MG63 (cell line): ENCODE data around the gene B3GLCT. TPM values are rescaled to one million over a fixed set of nuclear protein-coding genes. Genes with fewer than 3 reads are reported as not detected.
A peak's percentile ranks its signal among the peaks of the same experiment; 100 is the strongest.

ENCODE experiments used
- DNase-seq: peaks from one replicate; pipeline ENCODE4 v3.0.0-alpha.2; 2020
- H3K27me3 ChIP-seq: fragments of 250-450 bp; sonication (Bioruptor Pico); 2 replicates; pipeline ENCODE4 v1.5.1; 2020; ENCODE audit warnings: mild to moderate bottlenecking, moderate library complexity
- H3K36me3 ChIP-seq: fragments of 250-450 bp; sonication (Bioruptor Pico); 2 replicates; pipeline ENCODE4 v1.5.1; 2020; ENCODE audit warnings: mild to moderate bottlenecking, moderate library complexity
- H3K4me3 ChIP-seq: fragments of 250-450 bp; sonication (Bioruptor Pico); 2 replicates; pipeline ENCODE4 v1.5.1; 2020; ENCODE audit warnings: mild to moderate bottlenecking, moderate library complexity
- H3K9me3 ChIP-seq: fragments of 250-450 bp; sonication (Bioruptor Pico); 2 replicates; pipeline ENCODE4 v1.5.1; 2020; ENCODE audit warnings: mild to moderate bottlenecking, moderate library complexity
- total RNA-seq: library from RNA; depleted of rRNA; stranded (reverse); fragments of >200 nt; shearing (Covaris generic); gene quantifications from 2 replicates; pipeline ENCODE4 v1.2.3, GENCODE V29; 2014; ENCODE audit warnings: low replicate concordance; rRNA removed

Gene B3GLCT
- total RNA-seq: 12.5 and 23.3 TPM in 2 replicates

DNA sequence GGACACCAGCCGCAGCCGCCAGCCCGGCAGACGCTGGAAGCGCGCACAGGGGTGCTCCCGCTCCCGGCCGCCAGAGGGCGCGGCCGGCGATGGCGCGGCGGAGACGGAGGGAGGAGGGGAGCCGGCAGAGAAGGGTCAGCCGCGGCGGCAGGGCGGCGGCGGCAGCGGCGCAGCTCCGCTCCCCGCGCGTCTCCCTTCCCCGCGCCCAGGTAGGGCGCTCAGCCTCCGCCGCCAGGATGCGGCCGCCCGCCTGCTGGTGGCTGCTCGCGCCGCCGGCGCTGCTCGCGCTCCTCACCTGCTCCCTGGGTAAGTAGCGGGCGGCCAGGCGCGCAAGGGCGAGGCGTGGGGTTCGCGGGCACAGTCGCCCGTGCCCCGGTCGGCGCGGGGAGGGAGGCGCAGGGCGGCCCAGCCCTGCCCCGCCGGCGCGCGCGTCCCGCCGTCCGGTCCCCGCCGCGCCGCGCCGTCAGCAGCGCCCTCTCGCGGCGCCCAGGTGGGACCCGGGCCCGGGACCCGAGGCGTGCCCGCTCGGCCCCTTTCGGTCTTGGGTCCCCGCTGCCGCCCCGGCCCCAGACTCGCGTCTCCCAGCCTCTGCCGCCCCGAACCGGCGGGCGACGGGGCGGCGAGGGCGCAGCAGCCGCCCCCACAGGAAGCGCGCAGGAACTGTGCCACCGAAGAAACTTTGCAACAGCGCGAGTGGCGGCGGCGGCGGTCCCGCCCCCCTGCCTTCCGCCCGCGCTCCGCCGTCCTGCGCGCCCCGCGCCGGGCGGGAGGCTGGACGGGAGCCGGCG, at the start of gene B3GLCT:
TSS of gene B3GLCT (plus strand) at position 127 of the 788 bp plus-strand sequence. CDS start at position 237, 110 bp downstream.
- Histone ChIP-seq H3K27me3 (no peaks in the 10 kb centered on the region), H3K36me3 (no peaks in the 10 kb centered on the region), H3K4me3 (peak within 1 kb of the TSS; percentile 64), H3K9me3 (no peaks in the 10 kb centered on the region)
- DNase-seq: peak; percentile 70

DNA sequence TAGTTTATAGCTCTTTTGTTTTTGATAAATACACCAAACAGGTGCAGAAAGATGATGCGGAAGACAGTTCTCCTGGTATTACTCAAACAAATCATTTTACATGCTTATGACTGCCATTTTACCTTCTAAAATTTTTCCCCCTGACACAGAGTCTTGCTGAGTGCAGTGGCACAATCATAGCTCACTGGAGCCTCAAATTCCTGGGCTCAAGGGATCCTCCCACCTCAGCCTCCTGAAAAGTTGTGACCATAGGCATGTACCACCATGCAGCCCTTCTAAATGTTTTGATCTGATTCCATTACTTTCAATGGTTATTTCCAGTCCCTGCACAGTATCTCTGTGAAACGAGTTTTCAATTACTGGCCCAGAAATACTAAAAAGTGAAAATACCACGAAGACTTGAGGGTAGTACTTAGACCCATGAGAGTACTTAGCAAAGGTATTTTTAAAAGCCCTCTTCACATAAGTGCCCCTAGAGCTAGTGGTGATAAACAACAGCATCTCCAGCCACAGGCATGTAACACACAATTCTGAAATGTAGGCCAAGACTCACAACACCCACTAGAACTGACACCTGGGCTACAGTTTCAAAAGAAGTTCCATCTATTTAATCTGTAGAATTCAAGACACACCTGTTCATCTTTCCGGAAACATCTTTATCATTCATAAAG, 49.3 kb upstream of the B3GLCT start:
- Histone ChIP-seq H3K9me3 (no peaks in the 10 kb centered on the region), H3K36me3 (peaks cover 96% of the 10 kb centered on the region), H3K27me3 (no peaks in the 10 kb centered on the region), H3K4me3 (no peak overlapping the region)
- DNase-seq: no peak

DNA sequence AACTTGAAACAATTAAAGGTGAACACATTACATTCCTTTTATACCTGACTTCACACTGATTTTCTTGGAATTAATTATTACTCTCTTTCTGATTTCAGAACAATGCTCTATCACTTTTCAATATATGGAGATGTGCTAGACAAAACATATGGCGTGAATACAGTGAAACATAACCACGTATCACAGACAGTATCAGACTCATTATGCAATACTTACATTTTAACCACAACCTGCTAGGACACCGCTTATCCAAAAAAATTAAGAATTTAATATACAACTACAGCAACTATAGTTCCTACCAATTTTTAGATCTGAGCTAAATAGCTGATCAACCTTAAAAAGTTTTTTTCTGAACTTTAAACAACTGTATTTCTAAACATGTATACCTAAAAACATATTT, 47.9 kb upstream of the B3GLCT start:
- H3K27me3 ChIP-seq: no peaks in the 10 kb centered on the region
- H3K36me3 ChIP-seq: peaks cover 91% of the 10 kb centered on the region
- no peak overlapping the region for H3K4me3 ChIP-seq
- H3K9me3 ChIP-seq: no peaks in the 10 kb centered on the region
- DNase-seq: no peak

DNA sequence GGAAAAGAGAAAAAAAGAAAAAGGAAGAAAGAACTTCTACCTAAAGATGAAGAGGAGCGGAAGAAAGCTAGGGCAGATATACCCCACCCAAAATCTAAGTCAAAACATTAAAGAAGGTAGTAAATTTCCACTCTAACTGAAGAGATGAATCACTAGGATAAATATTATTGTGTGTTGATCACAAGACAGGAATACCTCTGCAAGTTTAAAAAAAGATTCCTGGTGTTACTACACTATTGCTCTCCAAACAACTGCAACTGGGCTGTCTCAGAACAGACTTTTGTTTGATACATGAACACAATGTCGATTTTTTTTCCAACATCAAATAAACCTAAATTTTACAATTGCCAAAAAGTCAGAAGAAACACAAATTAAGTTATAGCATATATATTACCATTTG, 44.8 kb upstream of the B3GLCT start:
- H3K36me3 ChIP-seq: peaks cover 85% of the 10 kb centered on the region
- no peak for DNase-seq
- H3K9me3 ChIP-seq: no peaks in the 10 kb centered on the region
- H3K27me3 ChIP-seq: no peaks in the 10 kb centered on the region
- H3K4me3 ChIP-seq: no peak overlapping the region

DNA sequence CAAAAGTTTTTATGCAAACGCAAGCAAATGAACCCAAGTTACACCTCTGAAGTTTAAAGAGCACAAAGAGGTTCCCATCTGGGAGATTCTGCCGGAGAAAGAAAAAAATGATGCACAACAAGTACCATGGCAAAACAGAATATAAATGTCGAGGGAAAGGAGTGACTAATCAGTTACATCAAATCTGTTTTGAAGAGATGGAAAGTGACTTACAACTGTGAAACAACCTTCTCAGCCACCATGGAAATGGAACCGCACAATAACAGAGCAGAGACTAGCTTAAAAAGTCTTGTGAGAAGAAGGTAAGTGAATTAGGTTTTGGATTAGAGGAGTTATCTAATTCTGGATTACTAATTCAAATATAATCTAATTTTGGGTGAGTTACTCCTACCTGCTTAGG, 40.5 kb upstream of the B3GLCT start:
- H3K9me3 ChIP-seq: no peaks in the 10 kb centered on the region
- no peaks in the 10 kb centered on the region for H3K27me3 ChIP-seq
- H3K36me3 ChIP-seq: peaks cover 47% of the 10 kb centered on the region
- no peak for DNase-seq
- H3K4me3 ChIP-seq: peak overlapping the region; percentile 96

DNA sequence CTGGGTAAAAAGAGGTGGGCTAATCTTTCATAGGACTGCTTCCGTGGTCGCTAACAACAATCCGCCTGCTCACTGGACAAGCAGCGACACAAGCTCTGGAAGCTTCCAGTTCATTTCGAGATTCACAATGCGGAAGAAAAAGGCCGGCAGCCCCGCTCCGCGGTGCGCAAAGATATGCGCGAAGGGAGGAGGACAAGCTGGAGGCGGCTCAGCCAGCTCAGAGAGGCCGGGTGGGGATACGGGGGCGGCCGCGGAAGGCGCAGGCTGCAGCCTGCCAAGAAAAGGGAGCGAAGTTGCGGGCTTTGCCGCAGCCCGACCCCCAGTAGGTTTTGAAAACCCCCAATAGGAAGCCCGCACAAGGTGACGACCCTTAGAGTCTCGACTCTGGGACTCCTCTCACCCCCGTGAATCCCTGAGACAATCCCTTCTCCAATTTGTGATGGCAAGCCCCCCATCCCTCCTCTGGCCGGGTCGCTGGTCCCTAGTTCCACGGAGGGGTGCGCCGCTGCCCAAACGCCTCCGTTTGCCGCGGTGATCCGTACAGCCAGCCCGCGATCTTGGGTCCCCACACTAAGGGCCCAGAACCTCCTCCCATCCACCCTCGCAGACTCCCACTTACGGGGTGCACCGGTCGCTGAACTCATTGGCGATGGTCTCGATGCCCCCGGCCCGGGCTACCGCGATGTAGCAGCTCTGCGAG, 38.8 kb upstream of the B3GLCT start:
- H3K4me3 ChIP-seq: peak overlapping the region; percentile 96
- no peaks in the 10 kb centered on the region for H3K27me3 ChIP-seq
- peaks cover 31% of the 10 kb centered on the region for H3K36me3 ChIP-seq
- DNase-seq: peak; percentile 53
- no peaks in the 10 kb centered on the region for H3K9me3 ChIP-seq

DNA sequence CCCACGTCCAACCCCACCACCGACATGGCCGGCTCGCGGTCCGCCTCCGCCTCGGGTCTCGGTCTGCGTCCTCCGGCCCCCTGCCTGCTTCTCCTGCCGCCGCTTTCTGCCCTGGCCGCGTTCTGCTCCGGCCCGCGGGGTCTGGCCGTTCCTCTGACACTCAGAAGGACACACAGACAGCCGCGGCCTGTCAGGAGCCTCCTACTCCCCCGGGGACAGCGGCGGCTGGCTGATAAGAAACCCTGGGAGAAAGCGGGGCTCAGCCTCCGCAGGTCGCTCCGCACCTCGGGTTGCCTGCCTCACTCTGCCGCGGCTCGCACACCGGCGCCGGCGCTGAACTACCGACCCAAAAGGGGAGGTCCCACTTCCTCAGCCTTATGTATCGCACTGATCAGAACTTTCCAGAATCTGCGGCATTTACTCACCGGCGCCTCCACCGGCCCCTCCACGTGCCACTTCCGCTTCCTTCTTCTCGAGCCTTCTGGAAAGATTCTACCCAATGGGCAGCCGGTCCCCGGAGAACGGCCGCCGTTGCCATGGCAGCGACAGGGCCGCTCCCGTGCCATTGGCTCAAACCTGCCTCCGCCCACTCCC, 38.1 kb upstream of the B3GLCT start, which contains the start of gene HSPH1:
TSS of gene HSPH1 (minus strand) at position 348 of the 594 bp plus-strand sequence. CDS start at position 26, 322 bp downstream.
- peak; percentile 99 for DNase-seq
- no peaks in the 10 kb centered on the region for H3K27me3 ChIP-seq
- H3K36me3 ChIP-seq: peaks cover 29% of the 10 kb centered on the region
- H3K9me3 ChIP-seq: no peaks in the 10 kb centered on the region
- H3K4me3 ChIP-seq: peak within 1 kb of the TSS; percentile 96

DNA sequence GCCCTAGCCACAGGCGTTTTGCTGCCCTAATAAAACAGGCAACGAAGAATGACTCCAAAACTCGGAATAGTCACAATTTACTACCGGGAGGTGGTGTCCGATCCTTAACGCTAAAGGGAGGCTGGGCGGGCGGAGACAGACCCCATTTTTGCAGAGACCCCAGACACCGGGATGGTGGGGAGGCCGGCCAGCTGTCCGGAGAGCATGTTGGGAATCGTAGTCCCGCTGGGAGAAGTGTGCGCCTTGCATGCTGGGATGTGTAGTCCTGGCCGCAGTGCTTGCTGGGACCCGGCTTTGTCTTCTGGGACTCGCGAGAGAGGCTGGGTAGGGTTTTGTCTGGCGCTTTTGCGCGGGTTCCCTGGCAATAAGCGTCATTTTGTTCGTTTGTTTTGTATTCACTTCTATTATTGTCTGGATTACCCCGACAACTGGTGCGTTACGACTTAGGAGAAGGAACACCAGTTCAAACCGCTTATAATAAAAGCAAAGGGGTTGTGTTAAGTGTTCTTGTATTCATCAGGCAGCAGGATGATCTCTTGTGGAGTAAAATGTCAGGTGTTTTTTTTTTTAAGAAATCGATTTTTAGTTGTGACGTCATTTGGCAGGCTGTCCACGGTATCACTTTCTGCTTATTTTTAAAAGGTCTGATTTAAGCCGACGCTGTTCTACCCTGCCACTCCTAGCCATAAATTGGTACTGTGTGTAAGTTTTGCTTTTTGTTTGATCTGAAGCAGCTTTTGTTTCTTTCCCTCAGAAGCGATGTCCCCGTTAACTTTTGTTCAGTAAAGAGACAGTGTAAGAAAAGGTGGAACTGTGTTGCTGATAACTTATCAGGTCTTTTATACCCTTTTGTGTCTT, 37.4 kb upstream of the B3GLCT start:
- peak; percentile 98 for DNase-seq

DNA sequence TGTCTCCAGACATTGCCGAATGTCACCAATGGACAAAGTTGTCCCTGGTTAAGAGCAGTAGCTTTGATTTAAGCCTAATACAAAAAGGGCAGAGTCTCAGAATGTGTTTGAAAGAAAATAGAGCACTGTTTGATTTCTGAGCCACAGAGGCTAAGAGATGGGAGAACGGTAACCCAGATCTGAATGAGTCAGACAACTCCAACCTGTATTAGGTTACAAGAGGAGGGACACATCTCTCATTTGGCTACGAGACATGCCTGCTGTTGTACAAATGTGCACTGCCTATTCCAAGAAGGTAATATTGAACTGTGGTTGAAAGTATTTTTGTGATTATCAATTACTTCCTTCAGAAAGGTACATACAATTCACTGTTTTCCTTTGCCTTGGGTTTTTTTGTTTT, 33.2 kb upstream of the B3GLCT start:
- no peak for DNase-seq
- Histone ChIP-seq H3K9me3 (no peaks in the 10 kb centered on the region), H3K27me3 (no peaks in the 10 kb centered on the region), H3K36me3 (no peaks in the 10 kb centered on the region), H3K4me3 (no peak overlapping the region)

More for the DNA sequence above, 37.4 kb upstream of the B3GLCT start:
- Histone ChIP-seq H3K27me3 (no peaks in the 10 kb centered on the region), H3K36me3 (peaks cover 21% of the 10 kb centered on the region), H3K9me3 (no peaks in the 10 kb centered on the region), H3K4me3 (peak overlapping the region; percentile 96)

DNA sequence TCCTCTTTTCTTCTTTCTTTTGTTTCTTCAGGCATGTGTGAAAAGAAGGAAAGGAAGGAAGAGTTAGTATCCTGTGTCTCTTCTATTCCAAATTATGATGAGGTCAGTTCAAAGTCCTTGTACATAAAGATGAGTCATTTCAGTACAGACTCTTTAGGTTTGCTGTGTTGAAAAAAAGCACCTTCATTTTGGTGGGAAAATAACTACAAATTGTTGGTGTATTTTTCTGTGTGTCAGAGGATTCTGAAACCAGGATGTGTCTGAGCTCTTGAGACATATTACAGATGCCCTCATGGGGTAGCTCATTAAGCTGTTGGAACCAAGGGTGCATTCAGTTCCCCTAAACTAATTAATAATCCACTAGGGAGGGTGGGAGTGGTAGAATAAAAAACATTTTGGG, 32.3 kb upstream of the B3GLCT start:
- DNase-seq: no peak
- no peak overlapping the region for H3K4me3 ChIP-seq

DNA sequence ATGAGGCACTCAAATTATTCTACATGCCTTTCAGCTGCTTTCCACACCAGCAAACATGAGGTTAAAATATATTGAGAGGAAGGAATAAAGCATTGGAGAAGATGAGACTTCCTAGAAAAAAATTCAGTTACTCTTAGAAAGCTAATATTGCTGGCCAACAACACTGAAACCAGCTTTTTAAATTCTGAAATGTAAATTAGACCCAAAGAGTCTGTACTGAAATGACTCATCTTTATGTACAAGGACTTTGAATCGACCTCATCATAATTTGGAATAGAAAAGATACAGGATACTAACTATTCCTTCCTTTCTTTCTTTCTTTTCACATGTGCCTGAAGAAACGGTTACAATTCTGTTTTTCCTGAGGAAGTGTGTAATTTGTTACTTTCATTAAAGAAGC, 31.6 kb upstream of the B3GLCT start:
- Histone ChIP-seq H3K9me3 (no peaks in the 10 kb centered on the region), H3K36me3 (no peaks in the 10 kb centered on the region), H3K4me3 (no peak overlapping the region), H3K27me3 (no peaks in the 10 kb centered on the region)
- DNase-seq: no peak

More for the DNA sequence above, 32.3 kb upstream of the B3GLCT start:
- no peaks in the 10 kb centered on the region for H3K9me3 ChIP-seq
- H3K27me3 ChIP-seq: no peaks in the 10 kb centered on the region
- no peaks in the 10 kb centered on the region for H3K36me3 ChIP-seq

DNA sequence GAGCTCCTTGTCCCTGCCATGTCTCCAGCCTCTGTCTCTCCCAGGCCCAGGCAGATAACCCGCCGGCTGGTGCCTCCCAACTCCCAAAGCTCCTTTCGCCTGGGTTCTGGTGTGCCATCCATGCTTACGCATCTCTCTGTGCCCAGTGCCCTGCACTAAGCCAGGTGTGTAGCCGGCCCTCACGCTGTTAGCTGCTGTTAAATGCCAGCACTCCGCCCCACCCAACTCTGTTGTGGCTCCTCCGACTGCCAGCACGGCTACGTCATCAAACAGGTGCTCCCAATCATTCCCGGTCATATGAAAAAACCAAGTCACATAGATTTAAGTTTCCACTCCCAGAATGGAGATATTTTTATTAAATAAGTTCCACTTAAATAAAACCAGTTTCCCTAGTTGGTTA, 31.0 kb upstream of the B3GLCT start:
- no peak for DNase-seq
- Histone ChIP-seq H3K9me3 (no peaks in the 10 kb centered on the region), H3K4me3 (no peak overlapping the region), H3K36me3 (no peaks in the 10 kb centered on the region), H3K27me3 (no peaks in the 10 kb centered on the region)

DNA sequence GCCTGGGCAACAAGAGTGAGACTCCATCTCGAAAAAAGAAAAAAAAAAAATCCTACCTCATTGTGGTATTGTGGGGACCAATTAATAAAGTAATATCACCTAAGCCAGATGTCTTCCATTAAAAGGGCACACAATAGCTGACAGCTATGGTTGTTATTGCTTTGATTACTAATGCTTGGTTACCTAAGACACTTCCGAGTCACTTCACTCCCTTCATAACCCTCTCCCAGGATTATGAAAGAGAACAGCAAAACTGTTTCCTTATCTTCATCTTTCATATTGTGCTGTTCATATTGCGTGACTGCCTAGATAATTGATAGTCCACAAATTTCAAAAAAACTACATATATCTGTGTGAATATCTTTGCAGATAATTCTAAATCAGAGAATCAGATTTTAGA, 27.8 kb upstream of the B3GLCT start:
- no peaks in the 10 kb centered on the region for H3K9me3 ChIP-seq
- no peak overlapping the region for H3K4me3 ChIP-seq
- DNase-seq: no peak
- H3K36me3 ChIP-seq: no peaks in the 10 kb centered on the region
- no peaks in the 10 kb centered on the region for H3K27me3 ChIP-seq

DNA sequence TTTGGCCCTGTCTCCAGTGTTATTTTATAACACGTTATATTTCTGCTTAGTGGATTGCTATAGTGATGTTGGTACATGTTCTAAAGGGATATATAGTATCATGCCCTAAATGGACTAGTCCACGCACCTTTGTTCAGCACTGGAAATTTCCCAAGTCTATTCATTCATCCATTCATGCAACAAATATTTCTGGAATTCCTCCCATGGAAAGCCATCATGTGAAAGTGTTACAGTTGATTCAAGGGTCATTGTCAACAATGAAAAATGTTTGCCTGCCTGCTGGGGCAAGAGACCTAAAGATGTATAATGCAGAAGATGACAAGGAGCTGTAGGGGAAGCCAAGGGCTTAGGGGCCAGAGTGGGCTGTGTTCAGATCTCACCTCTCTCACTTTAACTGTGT, 27.2 kb upstream of the B3GLCT start:
- no peaks in the 10 kb centered on the region for H3K9me3 ChIP-seq
- H3K36me3 ChIP-seq: no peaks in the 10 kb centered on the region
- no peak overlapping the region for H3K4me3 ChIP-seq
- DNase-seq: peak; percentile 8
- H3K27me3 ChIP-seq: no peaks in the 10 kb centered on the region

DNA sequence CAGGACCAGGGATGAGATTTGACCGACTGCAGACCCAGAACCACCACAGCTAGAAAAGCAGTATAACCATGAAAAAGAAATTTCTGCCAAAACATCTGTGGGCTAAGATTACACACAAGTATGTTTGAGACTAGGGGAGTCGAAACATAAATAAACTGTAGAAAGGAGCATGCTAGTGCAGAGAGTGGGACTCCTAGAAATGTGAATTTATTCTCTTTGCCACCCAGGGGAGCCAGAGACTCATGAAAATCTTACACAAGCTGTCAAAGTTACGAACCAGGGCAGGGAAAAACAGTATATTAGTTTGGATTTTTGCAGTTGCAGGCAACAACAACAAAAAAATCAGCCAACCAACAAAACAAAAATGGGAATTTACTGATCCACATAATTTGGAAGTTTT, 25.8 kb upstream of the B3GLCT start:
- no peaks in the 10 kb centered on the region for H3K36me3 ChIP-seq
- DNase-seq: no peak
- H3K4me3 ChIP-seq: no peak overlapping the region
- no peaks in the 10 kb centered on the region for H3K27me3 ChIP-seq
- H3K9me3 ChIP-seq: no peaks in the 10 kb centered on the region
